IMR-90 (cell line): ENCODE data around the gene NAV1.

ENCODE experiments used
- CTCF ChIP-seq: conservative IDR thresholded peaks from 2 replicates; pipeline ENCODE4 v1.5.1; 2012; ENCODE audit warnings: mild to moderate bottlenecking, low read depth, low read length, improper control_type of control experiment
- FOS ChIP-seq: fragments of 150-350 bp; IDR thresholded peaks from 2 replicates; pipeline ENCODE4 v1.6.1; 2016; ENCODE audit warnings: low read depth, low read length
- MAZ ChIP-seq: IDR thresholded peaks from 2 replicates; pipeline ENCODE4 v1.6.1; 2012; ENCODE audit warnings: low read depth, mild to moderate bottlenecking, low read length, improper control_type of control experiment, moderate library complexity, borderline replicate concordance
- MXI1 ChIP-seq: IDR thresholded peaks from 2 replicates; pipeline ENCODE4 v1.6.1; 2012; ENCODE audit warnings: low read depth, mild to moderate bottlenecking, low read length, moderate library complexity, borderline replicate concordance
- NFE2L2 ChIP-seq: fragments of 150-350 bp; IDR thresholded peaks from 2 replicates; pipeline ENCODE4 v1.6.1; 2016; ENCODE audit warnings: low read depth, mild to moderate bottlenecking, low read length
- POLR2A ChIP-seq: IDR thresholded peaks from 2 replicates; pipeline ENCODE4 v1.6.1; 2012; ENCODE audit warnings: mild to moderate bottlenecking, low read depth, low read length
- RAD21 ChIP-seq: IDR thresholded peaks from 2 replicates; pipeline ENCODE4 v1.6.1; 2012; ENCODE audit warnings: low read length, improper control_type of control experiment

- TF ChIP-seq FOS, result no peak
- TF ChIP-seq POLR2A, result no peak
- TF ChIP-seq NFE2L2, result no peak
- TF ChIP-seq CTCF, result no peak
- TF ChIP-seq MAZ, result no peak
- TF ChIP-seq RAD21, result no peak
- no peak for TF ChIP-seq MXI1
Observed at GRCh38 chr1:201537467-201537866, 1.5 kb upstream of the NAV1 start.
